Fibroblast of gingiva (primary cell): ENCODE measurements around the gene NDEL1.

Source experiments
- DNase-seq: peaks from one replicate; pipeline ENCODE4 v3.0.0-alpha.2; 2011; ENCODE audit warnings: low read depth

NDEL1 gene

DNA sequence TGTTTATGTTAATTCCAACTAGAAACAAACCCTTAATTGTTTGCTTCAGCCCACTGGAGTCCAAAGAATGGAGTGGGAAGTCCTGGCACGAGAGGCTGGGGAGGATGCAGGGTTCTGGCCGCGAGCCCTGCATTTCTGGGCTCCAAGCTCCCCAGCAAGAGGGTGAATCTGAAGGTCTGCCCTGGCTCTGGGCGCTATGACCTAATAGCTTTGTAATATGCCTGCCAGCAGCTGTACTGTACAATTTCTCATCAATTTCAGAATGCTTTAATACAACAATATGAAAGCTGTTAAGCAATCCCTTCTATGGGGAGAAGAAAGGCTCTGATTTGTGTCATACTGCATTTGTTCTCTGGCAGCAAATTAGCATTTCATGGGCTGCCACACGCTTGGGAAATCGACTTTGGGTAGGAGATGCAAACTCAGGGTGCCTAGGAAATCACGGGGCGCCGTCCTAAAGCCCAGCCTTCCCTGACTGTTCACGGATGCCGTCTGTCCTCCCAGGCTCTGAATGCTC lies 43.8 kb downstream of the NDEL1 start:
- DNase-seq: peak; percentile 97

DNA sequence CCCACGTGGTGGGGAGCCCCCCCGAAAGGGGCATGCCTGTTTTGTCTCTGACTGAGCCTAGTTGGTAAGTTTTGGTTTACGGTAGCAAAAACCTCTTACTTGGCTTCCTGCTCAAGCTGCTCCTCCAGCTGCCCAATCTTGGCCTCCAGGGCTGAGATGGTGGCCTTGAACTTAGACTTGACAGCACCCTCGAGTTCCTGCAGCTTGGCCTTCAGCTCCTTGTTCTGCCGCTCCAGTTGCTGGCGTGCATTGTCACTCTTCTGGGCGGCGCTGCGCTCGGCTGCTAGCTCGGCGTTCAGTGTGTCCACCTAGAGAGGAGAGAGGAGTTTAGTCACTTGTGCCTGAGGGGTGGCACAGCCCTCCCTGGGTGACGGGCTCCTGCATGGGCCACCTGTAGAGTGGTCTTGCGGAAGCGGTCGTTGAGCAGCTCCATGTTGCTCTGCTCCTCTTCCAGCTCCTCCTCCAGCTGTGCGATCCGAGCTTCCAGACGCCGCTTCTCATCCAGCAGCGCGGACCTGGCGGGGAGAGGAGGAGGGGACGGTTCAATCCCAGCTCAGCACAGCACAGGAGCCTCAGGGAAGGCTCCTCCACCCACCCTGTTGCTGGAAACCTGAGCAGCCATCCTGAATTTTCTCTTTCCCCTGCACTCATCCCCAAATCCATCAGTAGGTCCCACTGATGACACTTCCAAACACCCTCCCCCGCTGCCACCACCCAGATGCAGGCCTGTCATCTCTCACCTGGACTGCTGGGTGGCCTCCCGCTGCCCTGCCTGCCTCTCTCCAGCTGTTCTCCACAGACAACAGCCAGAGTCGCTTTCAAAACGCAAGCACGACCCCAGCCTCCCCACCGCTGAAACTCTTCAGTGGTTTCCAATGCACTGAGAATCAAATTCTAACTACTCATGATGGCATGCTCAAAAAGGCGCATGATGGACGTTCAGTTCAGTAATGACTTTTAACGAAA lies 44.6 kb downstream of the NDEL1 start:
- no peak for DNase-seq

- no peak for DNase-seq
Measured at GRCh38 chr17:8481089-8481488, 45.4 kb downstream of the NDEL1 start.

DNA sequence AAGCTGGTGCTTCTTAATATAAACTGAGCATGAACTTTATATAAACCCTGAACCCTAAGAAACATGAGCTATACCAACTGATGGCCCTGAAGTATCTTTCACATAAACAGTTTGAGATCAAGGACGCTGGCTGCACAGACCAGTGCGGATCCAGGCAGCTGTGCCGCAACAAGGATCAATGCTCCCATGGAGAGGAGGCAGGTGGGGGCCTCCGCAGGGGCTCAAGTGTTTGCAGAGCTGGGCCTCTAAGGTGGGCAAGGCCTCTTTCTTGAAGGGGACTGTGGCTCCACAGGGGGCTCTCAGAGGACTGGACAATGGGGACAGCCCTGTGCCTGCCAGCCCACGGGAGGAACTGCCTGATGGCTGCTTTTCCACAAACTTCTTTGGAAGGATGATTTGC lies 46.0 kb downstream of the NDEL1 start:
- DNase-seq: no peak

GRCh38 chr17:8482546-8482945 lies 46.9 kb downstream of the NDEL1 start:
- DNase-seq: no peak

DNA sequence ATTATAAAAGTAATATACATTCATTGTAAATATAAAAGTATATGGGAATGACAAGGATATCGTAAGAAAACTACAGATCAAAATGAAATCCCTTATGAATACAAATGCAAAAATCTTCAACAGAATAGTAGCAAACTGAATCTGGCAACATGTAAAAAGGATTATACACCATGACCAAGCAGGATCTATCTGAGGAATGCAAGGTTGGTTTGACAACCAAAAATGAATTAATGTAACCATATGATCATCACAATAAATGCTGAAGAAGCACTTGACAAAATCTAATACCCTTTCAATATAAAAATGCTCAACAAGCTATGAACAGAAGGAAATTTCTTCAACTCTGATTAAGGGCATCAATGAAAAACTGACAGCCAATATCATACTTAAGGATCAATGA lies 48.8 kb downstream of the NDEL1 start:
- no peak for DNase-seq

DNA sequence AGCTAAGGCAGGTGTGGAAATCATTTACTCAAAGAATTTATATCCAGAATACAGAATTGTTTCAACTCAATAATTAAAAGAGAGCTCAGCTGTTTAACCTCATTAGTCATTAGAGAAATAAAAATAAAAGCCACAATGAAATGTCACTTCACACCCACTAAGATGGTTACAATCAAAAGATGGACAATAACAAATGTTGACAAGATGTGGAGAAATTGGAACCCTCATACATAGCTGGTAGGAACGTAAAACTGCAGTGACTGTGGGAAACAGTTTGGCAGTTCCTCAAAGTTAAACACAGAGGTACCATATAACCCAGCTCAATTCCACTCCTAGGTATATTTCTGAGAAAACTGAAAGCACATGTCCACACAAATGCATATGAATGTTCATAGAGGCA lies 49.8 kb downstream of the NDEL1 start:
- DNase-seq: no peak

GRCh38 chr17:8487130-8487645 lies 51.5 kb downstream of the NDEL1 start:
- no peak for DNase-seq

DNA sequence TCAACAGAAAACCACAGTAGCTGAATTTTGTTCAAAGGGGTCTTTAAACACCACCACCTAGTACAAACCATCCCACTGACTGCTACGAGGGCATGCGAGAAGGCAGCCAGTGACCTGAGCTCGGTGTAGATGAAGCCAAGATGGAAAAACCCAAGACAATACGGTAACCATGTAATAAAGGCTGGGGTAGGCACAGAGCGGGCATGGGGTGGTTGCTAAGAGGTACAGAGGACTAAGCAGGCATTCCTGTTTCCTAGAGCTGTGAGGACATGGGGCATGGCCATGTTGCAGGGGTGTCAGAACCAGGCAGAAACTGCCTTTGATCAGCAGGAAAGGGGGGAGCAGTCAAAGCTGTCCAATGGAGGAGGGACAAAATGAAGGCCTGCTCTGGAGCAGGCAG lies 52.1 kb downstream of the NDEL1 start:
- DNase-seq: no peak

DNA sequence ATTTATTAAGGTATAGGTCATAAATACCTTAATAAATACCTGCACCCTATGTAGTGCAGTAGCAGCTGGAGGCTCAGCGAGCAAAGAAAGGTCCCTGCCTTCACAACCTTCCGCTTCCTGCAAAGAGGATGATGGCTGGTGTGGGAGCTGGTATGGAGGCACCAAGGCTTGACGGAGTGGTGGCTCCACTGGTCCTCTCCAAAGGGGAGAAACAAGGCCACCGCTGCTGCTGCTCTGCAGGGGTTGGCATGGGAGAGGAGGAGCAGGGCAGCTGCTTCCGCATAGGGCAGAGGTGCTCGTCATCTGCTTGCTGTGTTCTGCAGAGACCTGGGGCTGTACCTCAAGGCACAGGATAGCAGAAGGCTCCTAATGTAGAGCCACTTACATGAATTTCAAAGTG lies 52.8 kb downstream of the NDEL1 start:
- DNase-seq: no peak

GRCh38 chr17:8488901-8489300 lies 53.2 kb downstream of the NDEL1 start:
- peak; percentile 92 for DNase-seq

GRCh38 chr17:8489841-8490240 lies 54.2 kb downstream of the NDEL1 start:
- no peak for DNase-seq

GRCh38 chr17:8490256-8491023 lies 54.8 kb downstream of the NDEL1 start:
- DNase-seq: no peak

- no peak for DNase-seq
Measured at GRCh38 chr17:8492121-8492520, 56.4 kb downstream of the NDEL1 start.

- DNase-seq: no peak
Measured at GRCh38 chr17:8494021-8494420, 58.3 kb downstream of the NDEL1 start.

DNA sequence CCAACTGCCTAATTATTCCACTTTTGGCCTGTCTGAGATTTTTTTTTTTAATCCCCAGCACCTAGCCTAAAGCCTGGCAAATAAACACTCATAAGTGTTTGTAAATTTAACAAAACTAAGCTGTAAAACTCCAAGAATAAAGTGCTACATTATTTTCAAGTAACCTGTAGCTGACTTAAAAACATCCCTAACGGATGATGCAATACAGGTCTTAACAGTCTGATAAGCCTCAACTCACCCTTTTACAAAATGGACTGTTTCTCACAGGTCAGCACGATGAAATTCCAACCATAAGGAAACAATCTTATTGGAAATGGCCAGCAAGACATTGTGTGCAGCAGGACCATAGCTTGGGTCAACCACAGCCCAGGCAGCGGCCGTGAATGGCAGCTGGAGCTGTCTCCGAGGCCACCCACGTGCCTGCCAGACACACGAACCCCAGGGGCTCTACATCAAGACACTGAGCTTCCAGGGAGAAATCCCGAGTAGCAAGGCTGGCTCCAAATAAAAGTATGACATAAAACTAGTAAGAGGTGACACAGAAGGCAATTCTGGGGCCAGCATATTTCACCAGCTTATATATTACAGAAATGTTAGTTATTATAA lies 58.9 kb downstream of the NDEL1 start:
- no peak for DNase-seq

GRCh38 chr17:8496081-8496480 lies 60.4 kb downstream of the NDEL1 start:
- no peak for DNase-seq

GRCh38 chr17:8499171-8499570 lies 63.5 kb downstream of the NDEL1 start:
- DNase-seq: no peak

- no peak for DNase-seq
Measured at GRCh38 chr17:8499614-8500013, 63.9 kb downstream of the NDEL1 start.

DNA sequence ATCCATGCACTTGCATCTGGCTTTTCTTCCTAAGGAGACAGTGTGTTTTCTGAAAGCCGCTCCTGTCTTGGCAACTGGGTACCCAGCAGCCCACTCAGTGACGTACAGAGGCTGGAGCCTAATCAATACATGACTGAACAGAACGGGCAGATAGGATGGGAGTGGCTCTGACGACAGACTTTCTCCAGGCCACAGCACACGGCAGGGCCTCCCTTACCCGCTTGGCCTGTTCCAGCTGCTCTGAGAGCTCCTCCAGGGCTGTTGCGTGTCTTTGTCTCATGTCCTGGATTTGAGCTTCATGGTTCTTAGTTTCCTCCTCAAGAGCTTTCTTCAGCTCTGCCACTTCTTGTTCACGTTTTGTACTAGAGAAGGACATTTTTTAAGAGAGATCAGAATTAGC lies 64.9 kb downstream of the NDEL1 start:
- DNase-seq: no peak

DNA sequence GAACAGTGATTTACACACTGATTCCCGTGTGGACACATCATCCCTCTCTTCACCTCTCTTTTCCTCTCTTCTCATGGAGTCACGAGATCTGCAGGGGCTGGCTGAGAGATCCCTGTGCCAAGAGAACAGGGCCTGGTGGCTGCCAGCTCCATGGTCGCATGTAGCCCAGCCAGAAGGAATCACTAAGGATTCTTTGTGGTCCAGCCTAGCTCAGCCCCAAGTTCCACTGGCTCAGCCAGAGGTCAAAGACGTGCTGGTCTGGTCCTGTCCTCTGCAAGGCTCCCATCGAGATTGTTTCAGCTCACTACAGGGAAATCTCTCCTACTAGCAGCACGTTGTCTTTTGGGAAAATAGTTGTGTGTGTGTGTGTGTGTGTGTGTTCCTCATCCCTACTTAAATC lies 66.4 kb downstream of the NDEL1 start:
- no peak for DNase-seq

DNA sequence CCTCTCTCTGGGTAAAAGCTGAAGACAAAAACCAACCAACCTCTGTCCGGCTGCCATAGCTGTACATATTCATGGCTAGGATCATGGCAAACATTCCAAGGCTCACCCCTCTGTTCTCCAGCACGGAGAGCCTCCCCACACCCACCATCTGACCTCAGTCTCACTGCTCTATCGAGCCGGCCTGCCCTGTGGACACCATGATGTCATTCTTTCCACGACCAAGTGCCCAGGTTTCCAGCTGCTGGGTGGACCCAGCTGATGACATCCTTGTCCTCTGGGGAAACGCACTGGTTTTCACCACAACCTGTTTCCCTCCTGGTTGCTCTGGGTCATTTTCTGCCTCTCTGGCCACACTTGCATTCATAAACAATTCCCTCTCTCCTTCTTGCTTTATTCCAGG lies 67.7 kb downstream of the NDEL1 start:
- DNase-seq: no peak
